GM18867 (cell line): ENCODE measurements around the gene OSCAR.
"Not testable (repeated sequence)": the region's sequence is repeated elsewhere in the genome, so short reads cannot be mapped to it uniquely, and the experiment has no call there.

Experiments used
- ATAC-seq: cut with Tn5 transposase; IDR thresholded peaks from one replicate; pipeline ENCODE4 v1.9.1; 2021; ENCODE audit warnings: mild to moderate bottlenecking, moderate library complexity; ENCODE audit not compliant: unreplicated experiment

OSCAR gene

GRCh38 chr19:54127688-54128440 lies 27.3 kb upstream of the OSCAR start:
- ATAC-seq: no peak

GRCh38 chr19:54125713-54126112 lies 25.1 kb upstream of the OSCAR start:
- no peak for ATAC-seq

GRCh38 chr19:54124393-54124792 lies 23.8 kb upstream of the OSCAR start:
- ATAC-seq: no peak

DNA sequence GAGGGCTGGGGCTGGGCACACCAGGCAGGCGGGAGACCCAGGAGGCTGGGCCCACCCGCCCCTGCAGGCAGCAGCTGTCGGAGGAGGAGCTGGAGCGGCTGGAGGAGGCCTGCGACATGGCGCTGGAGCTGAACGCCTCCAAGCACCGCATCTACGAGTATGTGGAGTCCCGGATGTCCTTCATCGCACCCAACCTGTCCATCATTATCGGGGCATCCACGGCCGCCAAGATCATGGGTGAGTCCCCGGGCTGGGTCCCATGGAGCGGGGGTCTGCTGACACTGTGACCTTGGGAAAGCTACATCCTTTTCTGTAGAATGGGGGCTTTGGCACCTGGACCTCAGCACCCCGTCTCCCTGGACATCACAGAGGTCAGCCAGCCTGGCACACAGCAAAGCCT lies 23.1 kb upstream of the OSCAR start:
- no peak for ATAC-seq

DNA sequence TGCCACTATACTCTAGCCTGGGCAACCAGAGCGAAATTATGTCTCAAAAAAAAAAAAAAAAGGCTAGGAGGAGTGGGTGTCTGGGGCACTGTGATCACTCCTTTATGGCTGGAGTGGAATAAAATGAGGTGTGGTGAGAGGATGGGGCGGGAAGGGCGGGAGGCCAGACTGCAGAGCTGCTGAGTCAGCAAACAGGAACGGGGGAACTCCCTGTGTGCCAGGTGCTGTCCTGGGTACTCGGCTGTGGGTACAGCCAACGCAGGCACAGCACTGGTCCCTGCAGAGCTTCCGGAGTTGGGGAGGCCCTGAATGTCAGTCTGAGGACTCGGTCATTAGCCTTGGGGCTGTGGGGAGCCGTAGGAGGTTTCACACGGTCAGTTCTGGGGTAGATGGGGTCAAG lies 20.7 kb upstream of the OSCAR start:
- no peak for ATAC-seq

DNA sequence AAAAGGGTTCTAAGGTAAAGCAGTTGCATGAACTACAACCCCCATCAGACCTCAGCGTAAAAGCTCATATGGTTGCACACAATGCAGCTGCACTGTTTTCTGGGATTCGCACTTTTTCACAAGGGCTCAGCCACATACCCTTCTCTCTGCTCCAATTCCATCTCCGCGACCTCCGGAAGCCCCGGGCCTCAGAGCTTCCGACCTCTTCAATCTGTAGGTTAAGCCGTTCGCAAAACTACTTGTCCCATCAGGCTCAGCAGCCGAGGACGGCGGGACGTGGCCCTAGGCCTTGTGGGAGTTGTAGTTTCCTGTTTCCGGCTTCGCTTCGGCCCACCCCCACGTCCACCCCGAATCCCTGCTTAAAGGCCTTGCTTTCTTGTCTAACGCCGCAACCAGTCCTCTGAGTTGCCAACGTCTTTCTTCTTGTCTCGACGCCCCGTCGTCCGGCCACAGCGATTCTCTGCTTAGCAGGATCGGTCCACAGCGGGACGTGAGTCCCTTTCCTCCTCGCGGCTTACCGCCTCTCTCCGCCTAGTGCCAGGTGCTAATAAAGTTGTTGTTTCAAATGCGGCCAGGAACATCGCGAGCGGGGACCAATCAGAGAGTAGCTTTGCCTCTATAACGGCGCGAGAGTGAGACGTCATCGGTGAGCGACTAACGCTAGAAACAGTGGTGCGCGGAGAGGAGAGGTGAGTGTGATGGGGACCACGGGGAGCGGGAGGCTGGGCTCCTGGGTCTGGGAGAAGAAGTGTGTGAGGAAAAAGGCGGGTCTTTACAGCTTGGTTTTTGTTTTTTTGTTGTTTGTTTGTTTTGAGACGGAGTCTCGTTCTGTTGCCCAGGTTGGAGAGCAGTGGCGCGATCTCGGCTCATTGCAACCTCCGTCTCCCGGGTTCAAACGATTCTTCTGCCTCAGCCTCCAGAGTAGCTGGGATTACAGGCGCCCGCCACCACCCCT lies 14.8 kb upstream of the OSCAR start, which contains the start of the genes PRPF31 and TFPT:
Gene PRPF31 (plus strand): TSS at position 646 of the 955 bp plus-strand sequence. CDS start 2,525 bp downstream, outside the sequence.
Gene TFPT (minus strand): TSS at position 549 of the 955 bp plus-strand sequence. CDS start 388 bp downstream, at position 161.
- ATAC-seq: peak; percentile 85

DNA sequence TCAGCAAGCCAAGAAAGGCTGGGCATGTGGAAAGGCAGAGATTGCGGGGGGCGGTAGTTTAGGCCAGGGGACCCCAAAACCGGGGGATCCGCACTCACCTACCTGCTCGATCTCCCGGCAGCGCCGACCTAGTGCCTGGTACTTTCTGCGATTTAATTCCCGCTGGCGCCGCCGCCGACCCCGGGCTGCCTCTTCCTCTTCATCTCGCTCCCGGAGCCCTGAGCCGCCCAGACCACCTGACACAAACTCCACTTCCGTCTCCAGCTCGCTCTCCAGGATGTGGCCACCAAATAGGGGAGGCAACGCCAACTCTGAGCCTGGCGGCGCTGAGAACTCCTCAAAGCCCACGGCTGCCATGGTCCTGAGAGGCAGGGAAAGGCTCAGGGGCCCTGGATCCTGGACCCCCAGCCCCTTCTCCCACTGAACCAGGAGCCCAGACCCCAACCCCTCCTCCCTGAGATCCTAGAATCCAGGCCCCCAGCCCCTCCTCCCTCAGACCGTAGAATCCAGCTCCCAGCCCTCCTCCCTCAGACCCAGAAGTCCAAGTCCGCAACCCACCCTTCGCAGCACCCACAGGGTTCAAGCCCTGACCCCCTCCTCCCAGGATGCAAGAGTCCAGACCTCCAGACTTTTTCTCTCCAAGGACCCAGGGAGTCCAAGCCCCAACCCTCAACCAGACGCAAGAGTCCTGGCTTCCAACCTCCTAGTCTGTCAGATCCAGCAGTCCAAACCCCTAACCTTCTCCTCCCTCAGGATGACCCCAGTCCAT lies 13.9 kb upstream of the OSCAR start:
- ATAC-seq: no peak

GRCh38 chr19:54109651-54110050 lies 9.0 kb upstream of the OSCAR start:
- no peak for ATAC-seq

DNA sequence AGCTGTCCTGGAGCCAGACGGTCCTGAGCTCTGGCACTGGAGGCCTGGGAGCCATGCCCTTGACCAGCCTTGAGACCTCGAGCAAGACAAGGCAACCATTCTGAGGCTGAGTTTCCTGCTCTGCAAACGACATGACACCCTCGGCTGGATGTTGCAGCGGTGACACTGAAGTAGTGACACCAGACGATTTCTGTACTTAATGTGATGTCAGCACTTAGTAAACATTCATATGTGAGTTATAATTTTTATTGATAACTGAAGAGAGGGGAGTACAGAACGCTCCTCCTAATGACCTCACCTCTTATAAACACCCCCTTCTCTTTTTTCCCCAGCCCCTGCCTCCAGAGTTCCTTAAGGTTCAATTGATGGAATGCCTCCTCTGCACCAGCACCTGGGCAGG lies 7.9 kb upstream of the OSCAR start:
- ATAC-seq: no peak

DNA sequence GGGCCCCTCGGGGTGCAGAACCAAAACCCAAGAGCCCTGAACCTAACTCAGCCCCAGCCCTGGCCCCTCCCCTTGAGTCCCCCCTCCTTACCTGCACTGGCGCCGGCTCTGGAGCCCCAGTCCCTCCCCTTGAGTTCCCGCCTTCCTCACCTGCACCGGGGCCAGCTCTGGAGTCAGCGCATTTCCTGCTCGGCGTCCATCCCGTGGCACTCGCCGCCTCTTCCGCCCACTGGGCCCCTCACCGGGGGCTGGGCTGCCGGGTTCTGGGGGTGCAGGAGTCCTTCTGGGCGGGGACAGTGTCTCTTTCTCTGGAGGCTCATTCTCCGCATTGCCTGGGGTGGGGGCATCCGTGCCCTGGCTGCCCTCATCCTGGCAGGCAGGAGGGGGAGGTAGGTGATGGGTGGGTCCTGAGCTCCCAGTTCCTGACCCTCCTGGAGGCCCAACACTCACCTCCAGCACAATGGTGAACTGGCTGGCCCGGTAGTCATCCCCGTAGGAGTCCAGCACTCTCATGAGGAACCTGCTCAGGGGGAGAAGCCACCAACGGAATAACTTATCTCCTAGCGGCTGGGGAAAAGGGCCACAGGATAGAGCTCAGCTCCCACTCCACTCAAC lies 7.4 kb upstream of the OSCAR start:
- no peak for ATAC-seq

DNA sequence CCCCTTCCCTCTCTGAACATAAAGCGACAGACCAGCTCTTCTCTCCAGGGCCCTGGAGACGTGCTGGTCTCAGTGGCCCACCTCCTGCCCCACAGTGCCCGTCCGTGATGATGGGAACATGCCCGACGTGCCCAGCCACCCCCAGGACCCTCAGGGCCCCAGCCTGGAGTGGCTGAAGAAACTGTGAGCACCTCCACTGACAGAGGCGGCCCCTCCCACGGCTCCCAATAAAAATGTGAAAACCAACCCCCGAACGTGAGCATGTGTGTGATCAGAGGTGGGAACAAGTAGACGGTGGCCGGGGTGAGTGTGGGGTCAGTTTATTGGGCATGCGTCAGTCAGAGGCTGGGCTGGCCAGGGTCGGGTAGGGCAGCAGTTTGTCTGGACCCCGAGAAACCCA lies 6.1 kb upstream of the OSCAR start:
- ATAC-seq: no peak

GRCh38 chr19:54105796-54106195 lies 5.2 kb upstream of the OSCAR start:
- ATAC-seq: no peak

GRCh38 chr19:54104998-54105715 lies 4.6 kb upstream of the OSCAR start:
- ATAC-seq: no peak

DNA sequence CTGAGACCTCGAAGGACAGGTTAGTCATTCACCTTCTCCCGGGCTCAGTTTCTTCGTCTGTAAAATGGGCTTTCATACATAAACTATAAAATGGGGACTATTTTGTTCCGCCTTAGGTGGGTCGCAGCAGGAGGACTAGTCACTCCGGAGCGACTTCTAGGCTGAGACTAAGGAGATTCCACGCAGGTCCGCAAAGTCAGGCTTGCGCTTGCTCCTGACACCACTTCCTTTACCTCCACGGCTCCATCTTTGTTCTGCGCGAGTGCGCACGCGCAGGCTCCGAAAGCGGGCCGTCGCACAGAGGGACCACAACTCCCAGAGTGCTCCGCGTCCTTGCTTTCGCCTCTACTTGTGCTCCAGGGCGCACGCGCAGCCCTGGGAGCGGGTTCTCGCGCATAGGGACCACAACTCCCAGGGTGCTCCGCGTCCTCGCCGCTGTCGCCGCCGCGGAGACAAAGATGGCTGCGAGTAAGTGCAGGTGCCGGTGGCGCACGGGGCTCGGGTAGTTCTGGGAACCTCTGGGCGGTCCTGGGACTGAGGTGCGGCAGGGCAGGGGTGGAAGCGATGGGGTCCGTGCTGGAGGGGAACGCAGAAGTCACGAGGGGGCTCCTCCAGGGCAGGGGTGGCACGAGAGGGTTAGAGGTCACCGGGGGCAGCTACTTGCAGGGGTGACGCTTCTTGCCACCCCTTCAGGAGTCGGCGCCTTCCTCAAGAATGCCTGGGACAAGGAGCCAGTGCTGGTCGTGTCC lies 2.0 kb upstream of the OSCAR start, which contains the start of gene NDUFA3:
Gene NDUFA3 (plus strand): TSS at position 435 of the 749 bp plus-strand sequence. CDS start 24 bp downstream, at position 459.
- peak; percentile 93 for ATAC-seq

GRCh38 chr19:54099903-54100255 lies 724 bp downstream of the OSCAR start:
- not testable (repeated sequence) for ATAC-seq

- ATAC-seq: no peak
Observed at GRCh38 chr19:54099190-54099902, 1.3 kb downstream of the OSCAR start.

GRCh38 chr19:54096617-54097106 lies 3.9 kb downstream of the OSCAR start:
- ATAC-seq: no peak
